DMS53 treated with DMSO at 0.1 percent for 48 hours (cell line): ENCODE measurements around the gene NPPA.

ENCODE experiments used
- DNase-seq: peaks from one replicate; lab custom pipeline; 2025; ENCODE audit not compliant: unreplicated experiment; lab: John Stamatoyannopoulos, UW

NPPA gene

GRCh38 chr1:11817192-11817591 is 30.4 kb downstream of the NPPA start:
- no peak for DNase-seq

DNA sequence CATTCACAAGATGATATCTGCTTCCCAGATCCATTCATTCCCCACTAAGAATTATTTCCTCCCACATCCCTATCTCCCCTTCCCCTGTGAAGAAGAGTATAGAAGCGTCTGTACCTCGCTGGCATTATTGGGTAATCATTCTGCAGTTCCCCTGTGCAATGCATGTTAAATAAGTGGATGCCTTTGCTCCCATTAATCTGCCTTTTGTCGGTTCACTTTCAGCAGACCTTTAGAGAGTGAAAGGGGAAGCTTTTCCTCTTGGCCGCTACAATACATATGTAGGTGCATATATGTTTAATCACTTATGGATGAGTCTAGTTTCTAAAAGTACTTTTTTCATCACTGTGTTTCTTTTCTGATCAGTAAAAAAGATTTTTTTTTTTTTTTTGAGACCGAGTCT is 34.6 kb downstream of the NPPA start:
- DNase-seq, result no peak

DNA sequence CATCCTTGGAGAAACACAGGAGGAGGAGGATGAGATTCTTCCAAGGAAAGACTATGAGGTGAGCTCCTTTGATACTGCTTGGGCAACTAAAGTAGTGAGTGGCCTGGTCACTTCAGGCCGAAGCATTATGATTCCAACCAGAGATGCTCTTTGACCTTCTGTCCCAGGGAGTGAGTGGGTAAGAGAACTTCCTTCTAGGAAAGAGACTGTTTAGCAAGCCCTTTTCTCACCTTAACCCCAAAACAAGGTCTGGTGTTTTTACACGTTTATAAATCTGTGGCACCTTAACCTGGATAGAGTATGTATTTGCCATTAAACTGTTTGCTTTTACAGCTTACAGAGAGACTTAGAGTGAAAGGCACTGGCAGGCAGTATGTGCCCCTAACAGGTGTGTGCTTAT is 40.5 kb downstream of the NPPA start:
- no peak for DNase-seq

DNA sequence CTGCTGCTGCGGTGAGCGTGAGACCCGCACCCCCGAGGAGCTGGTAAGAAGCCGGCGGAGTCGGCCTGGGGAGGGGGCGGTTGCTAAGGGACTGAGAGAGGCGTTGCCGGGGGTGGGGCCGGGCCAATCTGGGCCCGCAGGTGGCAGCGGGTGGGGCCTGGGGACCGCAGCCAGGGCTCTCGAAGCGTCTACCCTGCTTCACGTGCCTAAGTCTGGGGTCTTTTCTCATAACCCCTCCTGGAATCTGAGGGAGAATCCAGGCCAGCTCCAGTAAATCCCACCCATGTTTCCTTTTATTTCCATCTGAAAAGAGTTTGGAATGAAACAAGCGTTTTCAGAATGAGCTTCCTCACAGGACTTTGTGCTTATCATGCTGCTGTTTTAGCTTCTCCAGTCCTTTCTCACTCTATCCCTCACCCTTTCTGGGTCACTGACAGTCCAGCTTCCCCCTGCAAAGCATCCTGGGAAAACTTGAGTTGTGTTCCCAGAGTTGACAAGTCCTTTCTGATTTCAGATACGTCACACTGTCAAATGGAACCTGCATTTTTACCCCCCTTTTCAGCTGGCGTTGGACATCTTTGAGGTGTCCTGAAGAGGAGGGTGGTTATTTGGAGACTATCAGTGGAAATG is 41.2 kb downstream of the NPPA start:
- peak; percentile 72 for DNase-seq

- peak; percentile 97 for DNase-seq
Observed at GRCh38 chr1:11805422-11806306, 41.9 kb downstream of the NPPA start, which contains the start of the genes CLCN6 and MTHFR. Gene CLCN6, plus strand, starts transcription at chr1:11806191. Its CDS starts 72 bp downstream, at chr1:11806263. Gene MTHFR, minus strand, starts transcription at chr1:11805964. Its CDS starts 2,848 bp downstream, at chr1:11803116.

- DNase-seq, result no peak
Observed at GRCh38 chr1:11804666-11805421, 42.7 kb downstream of the NPPA start.

DNA sequence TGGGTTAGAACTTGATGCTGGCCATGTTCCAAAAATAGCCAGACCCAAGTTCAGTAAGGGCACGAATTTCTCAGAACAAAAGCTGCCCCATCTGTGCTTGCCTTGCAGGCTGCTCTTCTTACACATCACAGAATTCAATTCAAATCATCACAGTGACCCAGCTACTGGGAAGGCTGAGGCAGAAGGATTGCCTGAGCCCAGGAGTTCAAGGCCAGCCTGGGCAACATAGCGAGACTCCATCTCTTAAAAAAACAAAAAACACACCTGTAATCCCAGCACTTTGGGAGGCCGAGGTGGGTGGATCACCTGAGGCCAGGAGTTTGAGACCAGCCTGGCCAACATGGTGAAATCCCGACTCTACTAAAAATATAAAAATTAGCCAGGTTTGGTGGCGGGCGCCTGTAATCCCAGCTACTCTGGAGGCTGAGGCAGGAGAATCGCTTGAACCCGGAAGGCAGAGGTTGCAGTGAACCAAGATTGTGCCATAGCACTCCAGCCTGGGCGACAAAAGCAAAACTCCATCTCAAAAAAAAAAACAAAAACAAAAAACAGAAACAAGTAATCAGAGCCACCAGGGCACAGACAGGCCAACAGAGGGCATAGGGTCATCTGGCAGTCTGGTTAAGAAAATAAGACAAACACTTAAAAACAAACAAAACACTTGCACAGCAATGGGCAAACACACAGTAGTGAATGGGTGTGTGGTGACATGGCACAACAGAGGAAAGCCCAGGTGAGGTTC is 43.5 kb downstream of the NPPA start:
- DNase-seq, result peak; percentile 60

DNA sequence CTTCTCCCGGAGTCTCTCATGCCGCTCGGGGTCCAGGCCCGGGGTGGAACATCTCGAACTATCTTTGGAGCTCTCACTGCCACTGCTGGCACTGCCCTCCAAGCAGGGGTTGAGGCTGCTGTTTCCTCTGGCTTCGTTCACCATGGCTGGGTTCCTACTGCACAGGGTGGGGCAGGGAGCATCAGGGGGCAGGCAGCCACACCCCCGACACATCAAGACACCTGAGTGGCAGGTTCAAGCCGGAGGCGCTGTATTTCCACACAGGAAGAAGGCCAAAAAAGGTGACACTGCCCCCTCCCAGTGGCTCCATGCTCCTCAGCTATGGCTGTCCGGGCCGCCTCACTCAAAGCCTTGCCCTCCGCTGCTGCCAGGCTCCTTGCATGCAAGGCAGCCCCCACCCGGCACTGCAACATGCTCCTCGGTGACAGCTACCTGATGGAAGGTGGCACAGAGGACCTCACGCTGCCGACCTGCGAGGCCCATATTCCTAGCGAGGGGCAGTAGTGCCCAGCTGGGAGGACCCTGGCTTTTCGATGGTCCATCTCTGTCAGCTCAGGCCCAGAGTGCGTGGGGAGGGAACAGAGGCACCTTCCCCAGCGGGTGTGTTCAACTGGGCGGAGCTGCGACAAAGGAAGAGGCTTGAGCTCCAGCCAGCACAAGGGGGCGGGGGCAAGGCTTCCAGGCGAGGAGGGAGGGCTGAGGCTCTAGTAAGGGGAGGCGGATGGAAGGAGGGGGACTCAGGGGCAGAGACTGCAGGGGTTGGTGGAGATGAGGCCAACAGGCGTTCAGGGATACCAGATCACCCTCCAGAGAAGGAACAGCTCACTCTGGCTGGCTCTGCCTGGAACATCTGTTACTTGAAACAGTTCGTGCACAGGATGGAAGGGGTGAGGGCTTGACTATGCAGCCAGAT is 44.4 kb downstream of the NPPA start:
- DNase-seq, result no peak

DNA sequence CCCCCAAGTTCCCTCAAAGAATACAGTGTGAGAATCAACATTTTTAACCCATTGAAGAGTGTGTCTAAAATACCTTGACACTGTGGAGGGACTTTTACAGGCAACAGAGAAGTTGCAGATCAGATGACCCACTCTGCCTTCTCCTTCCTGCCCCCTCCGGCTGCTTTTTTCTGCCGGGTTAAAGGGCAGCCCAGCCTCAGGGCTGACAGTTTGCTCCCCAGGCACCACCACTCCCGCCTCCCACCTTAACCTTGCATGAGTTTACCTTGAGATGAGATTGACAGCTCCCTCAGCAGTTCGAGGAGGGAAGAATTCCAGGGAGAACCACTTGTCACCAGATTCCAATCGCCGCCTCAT is 45.0 kb downstream of the NPPA start:
- DNase-seq, result no peak

DNA sequence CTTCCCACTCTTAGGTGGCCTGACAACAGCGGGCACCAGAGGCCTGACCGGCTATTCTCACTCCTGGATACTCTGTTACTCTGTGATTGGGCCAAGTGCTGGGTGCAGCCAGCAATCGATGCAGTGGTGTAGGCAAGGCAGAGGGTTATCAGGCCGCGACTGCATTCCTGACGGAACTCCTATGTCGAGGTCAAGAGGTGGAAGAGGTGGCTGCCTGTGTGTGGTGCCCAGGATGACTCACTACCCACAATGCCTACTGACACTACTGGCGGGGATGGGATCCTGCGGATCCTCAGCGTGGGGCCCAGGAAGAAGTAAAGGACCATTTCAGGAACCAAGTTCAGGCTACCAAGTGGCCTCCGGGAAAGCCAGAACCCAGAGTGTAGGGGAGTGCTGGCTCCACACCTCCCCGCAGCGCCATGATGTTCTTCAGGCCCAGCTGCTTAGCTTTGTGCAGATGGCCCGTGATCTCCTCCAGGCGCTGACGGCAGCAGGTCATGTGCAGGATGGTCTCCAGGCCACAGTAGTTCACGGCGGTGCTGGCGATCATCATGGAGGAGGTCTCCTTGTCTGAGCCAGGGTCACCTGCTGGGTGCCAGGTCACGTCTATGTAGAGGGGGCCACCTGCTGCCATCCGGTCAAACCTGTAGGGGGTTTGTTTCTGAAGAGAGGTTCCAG is 46.7 kb downstream of the NPPA start:
- DNase-seq, result no peak

DNA sequence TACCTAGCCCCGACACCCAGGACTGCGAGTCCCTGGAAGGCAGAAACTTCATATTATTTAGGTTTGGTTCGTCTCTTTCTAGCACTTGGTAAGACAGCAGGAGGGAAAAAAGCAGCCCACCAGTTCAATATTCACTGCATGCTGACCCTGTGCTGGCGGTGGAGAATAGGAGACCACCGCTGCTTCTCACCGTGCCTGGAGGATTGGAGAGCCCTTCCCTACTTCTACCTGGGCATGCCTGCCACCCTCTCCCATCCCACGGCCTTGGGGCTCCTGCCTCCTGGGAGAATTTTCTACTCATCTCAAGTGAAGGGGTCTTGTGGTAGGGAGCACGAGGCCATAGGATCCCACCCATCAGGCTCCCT is 47.2 kb downstream of the NPPA start:
- no peak for DNase-seq

GRCh38 chr1:11799896-11800295 is 47.7 kb downstream of the NPPA start:
- DNase-seq, result no peak

- no peak for DNase-seq
Observed at GRCh38 chr1:11799099-11799498, 48.5 kb downstream of the NPPA start.

DNA sequence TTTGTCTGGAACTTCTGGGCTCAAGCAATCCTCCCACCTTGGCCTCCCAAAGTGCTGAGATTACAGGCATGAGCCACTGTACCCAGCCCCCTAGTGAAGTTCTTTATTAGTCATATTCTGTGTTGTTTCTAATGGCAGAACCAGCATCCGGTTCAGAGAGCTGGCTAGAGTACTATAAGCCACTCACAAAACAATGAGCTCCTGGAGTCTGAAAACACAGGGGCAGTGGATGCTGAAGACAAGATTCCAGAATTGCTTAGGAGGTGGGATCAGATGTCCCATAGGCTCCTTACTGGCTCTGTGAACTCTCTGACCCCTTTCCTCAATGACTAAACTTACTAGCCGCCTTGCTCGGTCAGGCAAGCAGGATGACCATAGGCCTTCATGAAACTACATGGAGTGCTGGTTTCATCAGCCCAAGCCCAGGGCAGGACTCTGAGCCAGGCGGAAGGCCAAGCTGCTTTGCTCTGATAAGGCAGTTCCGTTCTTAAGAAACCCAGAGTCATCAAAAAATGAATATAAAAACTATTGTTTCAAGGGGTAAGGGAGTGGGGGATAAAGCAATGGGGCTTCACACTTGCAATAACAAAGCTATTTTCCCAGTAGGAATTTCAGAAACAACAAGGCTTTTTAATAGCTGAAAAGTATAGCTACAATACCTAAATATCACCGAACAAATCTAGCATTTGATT is 49.9 kb downstream of the NPPA start:
- DNase-seq, result no peak

GRCh38 chr1:11796036-11796828 is 51.4 kb downstream of the NPPA start:
- DNase-seq, result no peak
